Vagina (tissue), 2 donors: ENCODE data around the gene GHRL.

Experiments
- CTCF ChIP-seq, 3 experiments: fragments of 450-650 bp in 2 of 3; fragments of 200-600 bp in 1 of 3; sonication (generic) in 1 of 3; IDR thresholded peaks; one replicate each; pipeline ENCODE4 v1.5.1; 2017 to 2019; ENCODE audit warnings: antibody characterized with exemption in 3 of 3, mild to moderate bottlenecking in 2 of 3, moderate library complexity in 2 of 3
- POLR2A ChIP-seq, 2 donors: fragments of 450-650 bp; IDR thresholded peaks; one replicate each; pipeline ENCODE4 v1.6.1; 2017; ENCODE audit warnings: antibody characterized with exemption in 2 of 2, mild to moderate bottlenecking in 2 of 2, moderate library complexity in 2 of 2
- POLR2AphosphoS5 ChIP-seq, 2 donors: sonication (generic); formaldehyde crosslinking; IDR thresholded peaks; one replicate each; pipeline ENCODE4 v1.9.0; 2017; ENCODE audit warnings: antibody characterized with exemption in 2 of 2, mild to moderate bottlenecking in 2 of 2, low read depth in 1 of 2; ENCODE audit not compliant: insufficient read depth in 1 of 2

DNA sequence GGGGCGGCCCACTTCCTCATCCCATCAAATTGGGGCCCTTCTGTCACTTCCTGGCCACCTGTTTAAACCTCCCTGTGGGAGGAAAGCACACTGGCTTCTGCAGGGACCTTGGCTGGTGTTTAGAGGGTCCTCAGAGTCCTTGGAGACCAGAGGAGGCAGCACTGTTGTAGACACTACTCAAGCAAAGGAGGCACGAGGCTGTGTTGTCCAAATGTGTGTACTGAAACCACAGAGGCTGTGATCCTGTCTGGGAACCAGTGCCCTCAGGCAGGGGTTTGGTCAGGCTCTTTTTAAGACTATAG, 40.6 kb upstream of the GHRL start:
- no peak for TF ChIP-seq CTCF (IDR thresholded peaks at IDR 0.05)
- TF ChIP-seq POLR2A (IDR thresholded peaks at IDR 0.05), result no peak
- no peak for TF ChIP-seq POLR2AphosphoS5 (IDR thresholded peaks at IDR 0.05; ENCODE audit: insufficient read depth in 1 of 2, low read depth in 1 of 2)
